Omental fat pad (tissue), 4 donors: ENCODE results near the gene PRKAR1A. TPM values are rescaled to one million over a fixed set of nuclear protein-coding genes. Genes with fewer than 3 reads are reported as not detected.
A peak's percentile ranks its signal among the peaks of the same experiment; 100 is the strongest.
"Not testable (repeated sequence)": the region's sequence is repeated elsewhere in the genome, so short reads cannot be mapped to it uniquely, and the experiment has no call there.

Source experiments
- ATAC-seq: fragments of 150-250 bp; one replicate; pipeline ENCODE4 v1.9.1; 2016; ENCODE audit warnings: mild to moderate bottlenecking, moderate library complexity; ENCODE audit not compliant: low FRiP score
- DNase-seq: peaks from one replicate; pipeline ENCODE4 v3.0.0-alpha.2; 2019; ENCODE audit warnings: low spot score
- total RNA-seq, 4 donors: library from RNA; depleted of rRNA; stranded (reverse); fragments of >200 nt; gene quantifications; one replicate each; pipeline ENCODE4 v1.1.0, GENCODE V29; 2016
- TF ChIP-seq, protein P1 (sequence below), 3 donors: fragments of 450-650 bp; IDR thresholded peaks; one replicate each; pipeline ENCODE4 v1.5.1; 2016 to 2017; ENCODE audit warnings: antibody characterized with exemption in 3 of 3, mild to moderate bottlenecking in 3 of 3, moderate library complexity in 2 of 3

The PRKAR1A gene
- total RNA-seq, 4 donors from 2014 or later, result 352 to 561 (median 476) TPM

DNA sequence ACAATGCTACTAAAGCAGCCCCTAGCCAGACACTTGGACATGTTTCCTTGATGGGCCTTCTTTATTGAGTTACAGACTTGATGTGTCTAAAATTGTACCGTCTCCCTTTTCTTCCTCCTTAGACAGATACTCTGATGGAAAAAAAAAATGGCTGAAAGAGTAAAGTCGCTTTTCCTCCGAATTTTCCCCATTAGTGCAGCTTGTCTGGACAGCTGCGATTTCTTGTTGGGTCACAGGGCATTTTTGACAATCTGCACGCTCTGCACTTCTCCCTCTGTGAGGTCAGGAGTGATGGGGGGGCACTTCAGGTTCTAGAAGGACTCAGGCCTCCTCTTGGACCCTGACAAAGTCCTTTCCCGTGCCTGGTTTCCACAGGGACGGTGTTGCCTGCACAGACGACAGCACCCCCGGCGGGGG is 968 bp upstream of the PRKAR1A start:
- no peak for DNase-seq
- TF ChIP-seq, protein P1, sequence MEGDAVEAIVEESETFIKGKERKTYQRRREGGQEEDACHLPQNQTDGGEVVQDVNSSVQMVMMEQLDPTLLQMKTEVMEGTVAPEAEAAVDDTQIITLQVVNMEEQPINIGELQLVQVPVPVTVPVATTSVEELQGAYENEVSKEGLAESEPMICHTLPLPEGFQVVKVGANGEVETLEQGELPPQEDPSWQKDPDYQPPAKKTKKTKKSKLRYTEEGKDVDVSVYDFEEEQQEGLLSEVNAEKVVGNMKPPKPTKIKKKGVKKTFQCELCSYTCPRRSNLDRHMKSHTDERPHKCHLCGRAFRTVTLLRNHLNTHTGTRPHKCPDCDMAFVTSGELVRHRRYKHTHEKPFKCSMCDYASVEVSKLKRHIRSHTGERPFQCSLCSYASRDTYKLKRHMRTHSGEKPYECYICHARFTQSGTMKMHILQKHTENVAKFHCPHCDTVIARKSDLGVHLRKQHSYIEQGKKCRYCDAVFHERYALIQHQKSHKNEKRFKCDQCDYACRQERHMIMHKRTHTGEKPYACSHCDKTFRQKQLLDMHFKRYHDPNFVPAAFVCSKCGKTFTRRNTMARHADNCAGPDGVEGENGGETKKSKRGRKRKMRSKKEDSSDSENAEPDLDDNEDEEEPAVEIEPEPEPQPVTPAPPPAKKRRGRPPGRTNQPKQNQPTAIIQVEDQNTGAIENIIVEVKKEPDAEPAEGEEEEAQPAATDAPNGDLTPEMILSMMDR (IDR thresholded peaks at IDR 0.05), result no peak
- no peak for ATAC-seq

DNA sequence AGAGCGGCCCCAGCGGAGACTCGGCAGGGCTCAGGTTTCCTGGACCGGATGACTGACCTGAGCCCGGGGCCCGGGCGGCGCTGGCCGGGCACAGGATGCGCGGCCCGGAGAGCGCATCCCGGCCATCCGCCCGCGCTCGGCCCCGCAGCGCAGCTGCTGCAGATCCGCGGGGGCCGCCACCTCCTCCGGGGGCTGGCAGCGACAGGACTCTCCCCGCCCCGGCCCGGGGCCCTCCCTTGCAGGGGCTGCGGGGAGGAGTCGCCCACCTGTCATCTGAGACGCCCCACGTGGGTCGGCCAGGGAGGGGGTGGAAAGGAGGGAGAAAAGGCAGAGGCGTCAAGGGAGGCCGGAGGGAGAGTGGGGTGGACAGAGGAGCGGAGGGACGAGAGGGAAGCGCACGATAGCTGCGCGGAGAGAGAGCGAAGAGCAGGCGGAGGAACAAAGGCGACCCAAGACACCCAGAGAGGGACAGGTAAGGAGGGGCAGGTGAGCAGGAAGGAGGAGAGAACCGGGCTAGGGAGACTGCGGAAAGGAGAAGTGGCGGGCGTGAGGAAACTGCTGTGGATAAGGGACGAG is 471 bp upstream of the PRKAR1A start:
- peak; percentile 40 for DNase-seq
- ATAC-seq, result peak; percentile 70
- TF ChIP-seq, protein P1 (IDR thresholded peaks at IDR 0.05), result no peak

DNA sequence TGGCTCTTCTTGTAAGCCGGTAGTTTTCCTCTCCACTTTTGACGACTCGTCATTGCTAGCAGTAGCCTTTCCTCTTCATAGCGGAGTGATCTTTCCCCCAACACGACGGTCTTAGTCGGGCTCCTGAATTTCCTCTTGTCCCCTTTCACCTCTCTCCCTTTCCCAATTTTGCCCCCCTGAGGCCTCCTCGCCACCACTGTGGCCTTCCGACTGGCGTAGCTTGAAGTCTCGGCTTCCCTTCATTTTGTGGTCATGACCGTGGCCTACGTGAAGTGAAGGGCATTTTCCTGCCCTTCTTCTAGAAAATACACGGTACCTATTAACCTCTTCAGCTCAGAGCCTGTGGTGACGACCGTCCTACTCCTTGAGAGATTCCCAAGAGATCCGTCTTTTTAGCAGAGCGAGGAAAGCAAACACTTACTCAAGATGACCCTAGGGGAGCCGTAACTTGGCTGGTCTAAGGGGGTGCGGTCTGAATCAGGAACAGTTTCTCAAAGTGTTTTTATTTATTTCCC is 787 bp downstream of the PRKAR1A start:
- TF ChIP-seq, protein P1 (IDR thresholded peaks at IDR 0.05), result no peak
- DNase-seq (no peak), ATAC-seq (no peak)

DNA sequence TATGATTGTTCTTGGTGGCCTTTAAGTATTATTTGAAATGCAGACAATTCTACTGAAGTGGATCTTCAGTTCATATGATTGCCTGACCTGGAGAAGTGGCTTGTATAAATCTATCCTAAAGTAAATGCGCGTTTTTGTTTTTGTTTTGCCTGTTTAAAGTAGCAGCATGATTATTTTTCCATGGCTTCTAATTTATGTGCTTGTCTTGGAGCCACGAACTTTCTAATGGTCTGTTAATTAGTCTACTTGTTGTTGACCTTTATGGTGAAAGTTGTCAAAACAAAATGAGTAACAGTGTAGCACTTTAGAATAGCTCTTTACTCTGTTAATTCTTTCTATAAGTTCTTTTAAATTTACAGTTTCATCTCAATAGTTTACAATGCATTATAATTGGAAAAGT is 1.7 kb downstream of the PRKAR1A start:
- ATAC-seq (no peak), DNase-seq (no peak)
- TF ChIP-seq, protein P1 (IDR thresholded peaks at IDR 0.05), result no peak

DNA sequence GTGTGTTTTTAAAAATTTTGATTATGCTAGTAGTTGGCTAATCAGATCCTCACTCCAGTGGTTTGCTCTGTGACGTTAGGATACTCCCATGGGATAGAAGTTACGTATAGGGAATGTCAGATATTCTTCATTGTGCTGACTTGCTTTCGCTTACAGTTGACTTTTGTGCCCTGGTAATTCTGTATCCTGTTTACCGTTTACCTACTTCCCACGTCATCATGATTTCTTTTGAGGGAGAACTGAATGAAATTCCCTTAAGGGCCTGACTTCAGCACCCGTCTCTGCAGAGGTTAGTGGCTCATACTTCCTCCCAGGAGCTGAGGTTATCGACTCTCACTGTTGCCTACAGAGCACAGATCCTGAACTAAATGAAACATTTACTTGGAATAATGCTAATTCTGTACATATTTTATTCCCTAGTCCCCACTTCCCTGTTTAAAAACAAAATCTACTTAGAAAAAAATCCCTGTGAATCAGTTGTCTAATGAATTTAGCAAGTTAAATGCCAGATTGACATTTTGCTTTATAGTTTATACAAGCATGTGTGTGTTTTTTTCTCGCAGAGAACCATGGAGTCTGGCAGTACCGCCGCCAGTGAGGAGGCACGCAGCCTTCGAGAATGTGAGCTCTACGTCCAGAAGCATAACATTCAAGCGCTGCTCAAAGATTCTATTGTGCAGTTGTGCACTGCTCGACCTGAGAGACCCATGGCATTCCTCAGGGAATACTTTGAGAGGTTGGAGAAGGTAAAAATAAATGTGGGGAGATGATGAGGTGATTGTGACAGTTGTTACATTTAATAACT is 2.8 kb downstream of the PRKAR1A start:
- TF ChIP-seq, protein P1 (IDR thresholded peaks at IDR 0.05), result no peak
- peak; percentile 3 for ATAC-seq
- no peak for DNase-seq

DNA sequence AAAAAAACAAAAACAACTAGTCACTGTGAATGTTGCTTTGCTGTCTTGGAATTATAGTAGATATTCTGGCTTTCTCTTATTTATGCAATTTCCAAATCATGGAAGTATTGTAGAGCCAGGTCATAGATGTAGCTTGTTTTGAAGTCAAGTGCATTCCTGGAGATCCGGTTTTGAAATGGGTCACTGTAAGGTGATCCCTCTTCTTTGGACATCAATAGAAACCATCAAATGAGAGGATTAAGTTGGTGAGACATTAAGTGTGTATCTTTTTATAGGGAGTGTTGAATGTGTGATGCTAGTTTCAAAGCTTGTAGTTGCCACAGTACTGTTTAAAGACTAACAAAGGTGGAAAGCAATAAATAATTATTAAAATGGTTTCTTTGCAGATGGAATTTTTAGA is 4.5 kb downstream of the PRKAR1A start:
- DNase-seq (no peak), ATAC-seq (no peak)
- TF ChIP-seq, protein P1 (IDR thresholded peaks at IDR 0.05), result no peak

DNA sequence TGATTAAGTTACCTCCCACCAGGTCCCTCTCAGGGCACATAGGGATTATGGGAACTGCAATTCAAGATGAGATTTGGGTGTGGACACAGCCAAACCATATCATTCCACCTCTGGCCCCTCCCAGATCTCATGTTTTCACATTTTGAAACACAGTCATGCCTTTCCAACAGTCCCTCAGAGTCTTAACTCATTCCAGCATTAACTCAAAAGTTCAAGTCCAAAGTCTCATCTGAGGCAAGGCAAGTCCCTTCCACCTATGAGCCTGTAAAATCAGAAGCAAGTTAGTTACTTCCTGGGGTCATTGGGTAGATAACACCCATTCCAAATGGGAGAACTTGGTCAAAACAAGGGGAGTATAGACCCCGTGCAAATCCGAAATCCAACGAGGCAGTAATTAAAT is 5.4 kb downstream of the PRKAR1A start:
- ATAC-seq, DNase-seq: not testable (repeated sequence)
